Activated CD8-positive, alpha-beta T cell treated with anti-CD3 and anti-CD28 coated beads, Interleukin-2, amount 10 ng/mL, durations not matched to agents 7 days and 5 days (primary cell): Measurements from ENCODE around the gene HEATR9. TPM values are rescaled to one million over a fixed set of nuclear protein-coding genes. Genes with fewer than 3 reads are reported as not detected.
A peak's percentile ranks its signal among the peaks of the same experiment; 100 is the strongest.
"Not testable (repeated sequence)": the region's sequence is repeated elsewhere in the genome, so short reads cannot be mapped to it uniquely, and the experiment has no call there.

Experiments
- ATAC-seq: fragments of 150-1000 bp; cut with Tn5 transposase; one replicate; pipeline ENCODE4 v1.10.0; 2021; ENCODE audit warnings: moderate library complexity
- CTCF ChIA-PET: fragments of 350-600 bp; sonication (Branson Sonifier 250); formaldehyde crosslinking; loops from one replicate; lab custom pipeline; 2021; ENCODE audit warnings: antibody characterized with exemption; lab: Charles Lee
- POLR2A ChIA-PET: fragments of 350-600 bp; sonication (Branson Sonifier 250); formaldehyde crosslinking; loops from one replicate; lab custom pipeline; 2021; ENCODE audit warnings: antibody characterized with exemption; lab: Charles Lee
- DNase-seq: peaks from one replicate; pipeline ENCODE4 v3.0.0-alpha.2; 2020
- H3K27ac Mint-ChIP-seq: one replicate; pipeline ENCODE4 v1.8.0; 2021; ENCODE audit warnings: mild to moderate bottlenecking, mixed read lengths
- H3K27me3 Mint-ChIP-seq: one replicate; pipeline ENCODE4 v1.8.0; 2021; ENCODE audit warnings: low read depth, mixed read lengths
- H3K36me3 Mint-ChIP-seq: one replicate; pipeline ENCODE4 v1.8.0; 2021; ENCODE audit warnings: low read depth, mixed read lengths
- H3K4me1 Mint-ChIP-seq: one replicate; pipeline ENCODE4 v1.8.0; 2021; ENCODE audit warnings: low read depth, mixed read lengths
- H3K4me3 Mint-ChIP-seq: one replicate; pipeline ENCODE4 v1.8.0; 2021; ENCODE audit warnings: mild to moderate bottlenecking, mixed read lengths
- H3K9me3 Mint-ChIP-seq: one replicate; pipeline ENCODE4 v1.8.0; 2022; ENCODE audit warnings: mixed read lengths; ENCODE audit not compliant: insufficient read depth
- total RNA-seq, 2 experiments: library from RNA; stranded (reverse); gene quantifications; one replicate each; pipeline ENCODE4 v1.2.3, GENCODE V29; 2021

Gene HEATR9
- total RNA-seq, 2 experiments from 2014 or later, result 1.1 TPM

DNA sequence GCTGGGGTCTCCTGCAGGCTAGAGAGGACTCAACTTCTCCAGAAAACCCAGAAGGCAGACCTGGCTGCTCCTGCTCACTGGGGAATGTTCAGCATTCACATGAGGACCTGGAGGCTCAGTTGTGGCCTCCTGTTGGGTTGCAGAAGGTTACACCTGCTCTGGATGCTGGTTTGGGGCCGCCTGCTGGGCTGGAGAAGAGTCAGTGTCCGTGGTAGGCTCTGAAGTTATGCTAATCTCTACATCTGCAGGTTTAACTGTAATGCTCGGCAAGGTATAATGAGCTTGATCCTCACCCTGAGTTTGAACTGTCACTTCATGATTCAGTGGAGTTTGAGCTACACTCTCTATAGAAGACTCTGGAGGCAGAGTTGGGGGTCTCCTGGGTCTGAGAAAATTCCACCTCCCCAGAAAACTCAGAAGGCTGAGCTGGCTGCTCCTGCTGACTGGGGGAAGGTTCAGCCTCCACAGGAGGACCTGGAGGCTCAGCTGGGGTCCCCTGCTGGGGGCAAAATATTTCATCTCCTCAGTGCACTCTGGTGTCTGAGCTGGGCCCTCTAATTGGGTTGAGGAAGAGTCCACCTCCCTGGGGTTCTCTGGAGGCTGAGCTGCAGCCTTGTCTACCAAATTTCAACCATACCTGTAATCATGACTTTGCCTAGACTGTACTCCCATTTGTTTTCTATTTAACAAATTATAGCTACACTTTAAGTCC lies 38.4 kb upstream of the HEATR9 start:
- POLR2A ChIA-PET, result interaction anchor here (1.3 to 1.7 kb wide), 2 partner anchors 9 to 27 kb away, joined by 3 to 5 read pairs; partner anchors contain the start of gene CCL5
- Mint-ChIP-seq H3K36me3 (peaks cover 54% of the 10 kb centered on the region), H3K27ac (no peak overlapping the region), H3K4me3 (no peak overlapping the region), H3K27me3 (no peaks in the 10 kb centered on the region), H3K9me3 (no peaks in the 10 kb centered on the region), H3K4me1 (peaks cover 41% of the 10 kb centered on the region)
- DNase-seq (no peak), ATAC-seq (no peak)
- CTCF ChIA-PET, result interaction anchor here (0.7 to 2.1 kb wide), 8 partner anchors 9 to 69 kb away, joined by 3 to 7 read pairs (median 3); partner anchors contain the start of gene CCL5

DNA sequence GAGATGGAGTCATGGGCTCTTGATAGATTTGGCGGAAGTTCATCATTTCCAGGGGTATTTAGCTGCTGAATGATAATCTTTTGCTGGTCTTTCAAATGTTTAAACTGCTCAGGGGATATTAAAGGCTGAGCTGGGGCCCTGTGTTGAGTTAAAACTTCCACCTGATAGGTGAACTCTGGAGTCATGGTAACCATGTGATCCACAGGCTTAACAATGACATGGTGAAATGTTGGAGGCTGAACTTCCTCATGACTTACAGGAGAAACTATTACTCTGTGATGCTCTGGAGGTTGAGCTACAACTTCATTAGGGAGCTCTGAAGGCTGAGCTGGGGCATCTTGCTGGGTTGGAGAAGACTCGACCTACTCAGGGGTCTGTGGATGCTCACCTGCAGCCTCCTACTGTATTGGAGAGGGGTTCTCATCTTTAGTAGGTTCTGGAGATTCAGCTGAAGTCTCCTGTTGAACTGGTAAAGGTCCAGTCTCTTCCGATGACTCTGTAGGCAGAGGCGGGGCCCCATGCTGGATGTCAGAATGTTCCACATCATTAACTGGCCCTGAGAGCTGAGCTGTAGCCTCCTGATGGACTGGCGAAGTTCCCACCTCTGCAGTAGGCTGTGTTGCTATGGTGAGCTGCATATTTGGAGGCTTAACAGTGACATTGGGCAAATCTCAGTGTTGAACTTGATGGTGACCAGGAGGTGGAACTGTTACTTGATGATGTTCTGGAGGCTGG lies 37.7 kb upstream of the HEATR9 start:
- H3K4me3 Mint-ChIP-seq, result no peak overlapping the region
- H3K27me3 Mint-ChIP-seq, result no peaks in the 10 kb centered on the region
- CTCF ChIA-PET, result interaction anchor here (0.7 to 2.1 kb wide), 6 partner anchors 9 to 57 kb away, joined by 3 to 7 read pairs (median 4); partner anchors contain the start of gene CCL5
- DNase-seq (no peak), ATAC-seq (no peak)
- no peak overlapping the region for H3K27ac Mint-ChIP-seq
- H3K36me3 Mint-ChIP-seq, result peaks cover 49% of the 10 kb centered on the region
- no peaks in the 10 kb centered on the region for H3K9me3 Mint-ChIP-seq
- POLR2A ChIA-PET, result interaction anchor here (1.3 to 1.7 kb wide), 2 partner anchors 8 to 26 kb away, joined by 3 to 5 read pairs; partner anchors contain the start of gene CCL5
- H3K4me1 Mint-ChIP-seq, result peaks cover 46% of the 10 kb centered on the region

DNA sequence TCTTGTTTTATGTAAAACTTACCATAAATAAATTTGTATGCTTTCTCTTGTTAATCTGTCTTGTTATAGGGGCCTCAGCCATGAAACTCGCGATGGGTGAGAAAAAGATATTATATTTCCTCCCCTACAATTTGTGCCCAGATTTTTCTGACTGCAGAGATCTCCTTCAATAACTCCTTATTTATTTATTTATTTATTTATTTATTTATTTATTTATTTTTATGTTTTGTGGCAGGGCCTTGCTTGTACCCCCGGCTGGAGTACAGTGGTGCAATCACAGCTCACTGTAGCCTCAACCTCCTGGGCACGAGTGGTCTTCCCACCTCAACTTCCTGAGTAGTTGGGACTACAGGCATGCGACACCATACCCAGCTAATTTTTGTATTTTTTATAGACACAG lies 34.8 kb upstream of the HEATR9 start:
- Mint-ChIP-seq H3K36me3 (peaks cover 37% of the 10 kb centered on the region), H3K4me1 (peaks cover 58% of the 10 kb centered on the region), H3K9me3 (no peaks in the 10 kb centered on the region), H3K27me3 (no peaks in the 10 kb centered on the region), H3K27ac (no peak overlapping the region), H3K4me3 (no peak overlapping the region)
- no peak for ATAC-seq
- CTCF ChIA-PET, result interaction anchor here (1.4 kb wide), 1 partner anchor 12 kb away, joined by 5 read pairs; no protein-coding TSS in a partner anchor
- no peak for DNase-seq
- POLR2A ChIA-PET, result interaction anchor here (1.0 to 9.1 kb wide), 2 partner anchors 12 to 25 kb away, joined by 5 to 121 read pairs; partner anchors contain the start of gene CCL5

DNA sequence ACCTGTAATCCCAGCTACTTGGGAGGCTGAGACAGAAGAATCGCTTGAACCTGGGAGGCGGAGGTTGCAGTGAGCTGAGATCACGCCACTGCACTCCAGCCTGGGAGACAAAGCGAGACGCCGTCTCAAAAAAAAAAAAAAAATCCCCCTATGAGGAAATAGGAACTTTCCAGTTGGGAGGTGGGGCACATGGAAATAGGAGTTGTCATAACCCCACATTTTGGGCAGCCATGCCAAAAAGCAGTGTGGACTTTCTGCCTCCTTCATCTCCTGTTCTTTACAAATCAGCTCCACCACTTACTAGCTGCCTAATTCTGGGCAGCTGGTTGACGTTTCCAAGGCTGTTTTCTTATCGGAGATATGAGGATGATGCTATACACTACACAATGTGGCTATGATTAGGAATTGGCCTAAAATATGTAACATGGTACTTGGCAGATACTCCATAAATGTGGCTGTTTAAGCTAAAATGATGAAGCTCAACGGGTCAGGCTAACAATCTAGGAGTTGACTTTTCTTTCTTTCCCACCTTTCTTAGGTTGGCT lies 33.0 kb upstream of the HEATR9 start:
- Mint-ChIP-seq H3K27me3 (no peaks in the 10 kb centered on the region), H3K4me3 (no peak overlapping the region), H3K27ac (no peak overlapping the region), H3K9me3 (no peaks in the 10 kb centered on the region), H3K4me1 (peaks cover 60% of the 10 kb centered on the region), H3K36me3 (peaks cover 33% of the 10 kb centered on the region)
- DNase-seq (no peak), ATAC-seq (no peak)
- ChIA-PET CTCF (interaction anchor here (1.1 to 2.9 kb wide), 6 partner anchors 9 to 171 kb away, joined by 3 to 11 read pairs (median 4); partner anchors contain the start of gene CCL5), POLR2A (interaction anchor here (1.6 to 9.1 kb wide), 3 partner anchors 9 to 23 kb away, joined by 5 to 121 read pairs (median 6); partner anchors contain the start of gene CCL5)

DNA sequence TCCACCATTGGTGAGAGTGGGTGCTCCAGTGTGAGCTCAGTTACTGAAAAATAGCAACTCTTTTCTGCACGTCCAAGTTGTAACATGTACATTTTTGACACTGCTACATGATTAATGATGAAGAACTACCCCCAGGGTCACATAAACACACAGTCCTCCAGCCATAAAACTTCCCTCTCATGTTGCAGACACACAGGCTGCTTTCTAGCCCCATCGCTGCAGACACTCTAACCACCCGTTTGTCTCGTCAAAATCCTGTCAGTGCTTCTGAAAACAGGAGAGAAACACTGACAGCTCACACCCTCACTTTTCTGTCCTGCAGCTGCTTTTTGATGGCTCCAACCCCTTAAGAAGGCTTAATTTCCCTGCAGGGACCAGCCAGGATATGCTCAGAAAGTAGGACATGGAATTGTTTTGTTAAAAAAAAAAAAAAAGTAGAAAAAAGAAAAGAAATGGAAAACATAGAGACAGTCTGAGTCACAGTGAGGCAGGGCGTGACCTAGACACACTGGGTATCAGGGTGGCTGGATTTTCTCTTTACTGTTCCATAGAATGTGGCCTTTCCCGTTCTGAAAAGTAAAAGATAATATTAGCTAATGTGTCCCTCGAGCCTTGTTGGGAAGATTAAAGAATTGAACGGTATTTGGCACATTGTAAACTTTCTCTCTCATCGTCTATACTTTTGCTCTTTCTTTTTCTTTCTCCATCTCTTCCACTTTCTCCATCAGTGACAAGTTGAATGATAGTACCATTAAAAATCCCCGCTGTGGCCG lies 32.2 kb upstream of the HEATR9 start:
- POLR2A ChIA-PET, result interaction anchor here (0.8 to 9.1 kb wide), 7 partner anchors 9 to 92 kb away, joined by 3 to 121 read pairs (median 4); partner anchors contain the start of genes CCL5, RDM1 and TAF15
- Mint-ChIP-seq H3K36me3 (peaks cover 25% of the 10 kb centered on the region), H3K27me3 (no peaks in the 10 kb centered on the region), H3K4me3 (peak overlapping the region; percentile 43), H3K4me1 (peaks cover 63% of the 10 kb centered on the region), H3K27ac (peak overlapping the region; percentile 77), H3K9me3 (no peaks in the 10 kb centered on the region)
- CTCF ChIA-PET, result interaction anchor here (0.6 to 2.9 kb wide), 9 partner anchors 9 to 172 kb away, joined by 3 to 11 read pairs (median 4); partner anchors contain the start of gene CCL5
- ATAC-seq, result peak; percentile 21
- DNase-seq, result no peak

DNA sequence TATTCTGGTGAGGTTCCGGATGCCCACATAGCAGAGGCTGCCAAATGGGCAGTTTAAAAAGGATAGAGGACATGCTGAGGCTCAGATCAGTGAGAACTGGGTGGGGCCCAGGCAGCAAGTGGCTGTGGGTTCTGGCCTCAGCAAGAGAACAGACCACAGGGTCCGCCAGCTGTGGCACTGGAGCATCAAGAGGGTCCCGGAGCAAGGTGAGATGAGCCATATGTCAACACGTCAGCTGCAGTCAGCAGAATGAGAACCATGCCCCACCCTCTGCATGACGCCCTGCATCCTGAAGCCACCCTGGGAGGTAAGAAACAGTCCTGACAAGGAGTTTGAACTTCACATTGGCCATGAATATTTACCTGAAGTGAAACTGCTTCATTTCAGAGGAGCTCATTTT lies 31.6 kb upstream of the HEATR9 start:
- CTCF ChIA-PET, result interaction anchor here (0.6 to 2.9 kb wide), 7 partner anchors 10 to 51 kb away, joined by 3 to 11 read pairs (median 4); partner anchors contain the start of gene CCL5
- peak overlapping the region; percentile 43 for H3K4me3 Mint-ChIP-seq
- H3K9me3 Mint-ChIP-seq, result no peaks in the 10 kb centered on the region
- H3K27ac Mint-ChIP-seq, result peak overlapping the region; percentile 77
- ATAC-seq (no peak), DNase-seq (peak; percentile 49)
- peaks cover 69% of the 10 kb centered on the region for H3K4me1 Mint-ChIP-seq
- H3K36me3 Mint-ChIP-seq, result peaks cover 22% of the 10 kb centered on the region
- H3K27me3 Mint-ChIP-seq, result no peaks in the 10 kb centered on the region
- POLR2A ChIA-PET, result interaction anchor here (0.8 to 9.1 kb wide), 7 partner anchors 8 to 91 kb away, joined by 3 to 121 read pairs (median 4); partner anchors contain the start of genes CCL5, RDM1 and TAF15

DNA sequence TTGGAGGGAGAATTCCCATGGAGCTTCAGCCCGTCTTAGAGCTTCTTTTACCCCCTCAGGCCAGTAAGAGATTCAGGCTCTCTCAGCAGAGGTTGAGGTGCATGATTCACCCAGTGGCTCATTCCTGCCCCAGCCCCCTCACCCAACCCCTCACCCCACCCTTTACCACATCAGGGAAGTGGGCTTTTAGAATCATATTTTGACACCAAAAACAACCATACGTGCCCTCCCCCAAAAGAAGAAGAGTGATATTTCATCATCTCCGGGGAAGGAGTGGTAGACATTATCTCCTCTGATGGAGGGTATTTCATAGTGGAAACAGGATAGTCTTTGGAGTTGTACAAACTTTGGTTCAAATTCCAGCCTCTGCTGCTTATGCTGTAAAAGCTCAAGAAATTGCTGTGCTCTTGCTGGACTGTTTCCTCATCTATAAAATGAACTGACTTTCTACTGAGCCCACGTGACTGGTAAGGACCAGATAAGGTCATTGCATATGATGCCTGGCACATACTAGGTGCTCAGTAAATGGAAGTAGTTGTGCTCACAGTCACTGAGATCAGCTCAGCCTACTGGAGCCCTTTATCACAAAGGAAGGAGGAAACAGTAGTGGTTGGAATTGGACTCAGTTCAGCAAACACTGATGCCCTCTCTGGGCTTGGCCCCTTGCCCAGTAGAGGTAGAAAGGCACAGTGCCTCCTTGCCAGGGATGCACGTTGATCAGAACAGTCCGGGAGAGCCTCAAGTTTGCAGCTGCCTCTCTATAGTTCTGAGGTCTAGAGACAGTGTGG lies 29.8 kb upstream of the HEATR9 start:
- H3K9me3 Mint-ChIP-seq, result no peaks in the 10 kb centered on the region
- H3K27me3 Mint-ChIP-seq, result no peaks in the 10 kb centered on the region
- H3K4me3 Mint-ChIP-seq, result peak overlapping the region; percentile 43
- peaks cover 21% of the 10 kb centered on the region for H3K36me3 Mint-ChIP-seq
- ChIA-PET CTCF (interaction anchor here (1.2 to 2.2 kb wide), 4 partner anchors 18 to 251 kb away, joined by 3 to 10 read pairs (median 6); partner anchors contain the start of gene CCL5), POLR2A (interaction anchor here (0.9 to 9.1 kb wide), 8 partner anchors 9 to 32 kb away, joined by 3 to 121 read pairs (median 4); partner anchors contain the start of genes CCL5 and RDM1)
- peaks cover 84% of the 10 kb centered on the region for H3K4me1 Mint-ChIP-seq
- peak; percentile 37 for ATAC-seq
- H3K27ac Mint-ChIP-seq, result peak overlapping the region; percentile 77
- DNase-seq, result peak; percentile 78

DNA sequence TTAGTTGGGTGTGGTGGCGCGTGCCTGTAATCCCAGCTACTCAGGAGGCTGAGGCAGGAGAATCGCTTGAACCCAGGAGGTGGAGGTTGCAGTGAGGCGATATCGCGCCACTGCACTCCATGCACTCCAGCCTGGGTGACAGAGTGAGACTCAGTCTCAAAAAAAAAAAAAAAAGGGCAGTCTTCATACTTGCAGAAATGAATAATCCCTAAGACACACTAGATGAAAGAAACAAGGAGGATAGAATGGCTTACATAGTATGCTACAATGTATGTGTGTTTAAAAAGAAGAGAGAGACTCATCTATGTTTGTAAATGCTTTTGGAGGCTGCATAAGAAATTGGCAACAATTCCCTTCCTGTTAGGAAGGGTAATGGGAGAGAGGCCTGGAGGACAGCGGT lies 29.1 kb upstream of the HEATR9 start:
- Mint-ChIP-seq H3K36me3 (peaks cover 17% of the 10 kb centered on the region), H3K4me1 (peaks cover 84% of the 10 kb centered on the region), H3K27ac (peak overlapping the region; percentile 77), H3K4me3 (peak overlapping the region; percentile 43)
- not testable (repeated sequence) for H3K9me3 Mint-ChIP-seq, DNase-seq, ATAC-seq, H3K27me3 Mint-ChIP-seq
- ChIA-PET POLR2A (interaction anchor here (0.9 to 9.1 kb wide), 6 partner anchors 8 to 33 kb away, joined by 3 to 121 read pairs (median 4); partner anchors contain the start of genes CCL5 and RDM1), CTCF (interaction anchor here (1.2 to 2.2 kb wide), 4 partner anchors 18 to 251 kb away, joined by 3 to 10 read pairs (median 6); partner anchors contain the start of gene CCL5)

DNA sequence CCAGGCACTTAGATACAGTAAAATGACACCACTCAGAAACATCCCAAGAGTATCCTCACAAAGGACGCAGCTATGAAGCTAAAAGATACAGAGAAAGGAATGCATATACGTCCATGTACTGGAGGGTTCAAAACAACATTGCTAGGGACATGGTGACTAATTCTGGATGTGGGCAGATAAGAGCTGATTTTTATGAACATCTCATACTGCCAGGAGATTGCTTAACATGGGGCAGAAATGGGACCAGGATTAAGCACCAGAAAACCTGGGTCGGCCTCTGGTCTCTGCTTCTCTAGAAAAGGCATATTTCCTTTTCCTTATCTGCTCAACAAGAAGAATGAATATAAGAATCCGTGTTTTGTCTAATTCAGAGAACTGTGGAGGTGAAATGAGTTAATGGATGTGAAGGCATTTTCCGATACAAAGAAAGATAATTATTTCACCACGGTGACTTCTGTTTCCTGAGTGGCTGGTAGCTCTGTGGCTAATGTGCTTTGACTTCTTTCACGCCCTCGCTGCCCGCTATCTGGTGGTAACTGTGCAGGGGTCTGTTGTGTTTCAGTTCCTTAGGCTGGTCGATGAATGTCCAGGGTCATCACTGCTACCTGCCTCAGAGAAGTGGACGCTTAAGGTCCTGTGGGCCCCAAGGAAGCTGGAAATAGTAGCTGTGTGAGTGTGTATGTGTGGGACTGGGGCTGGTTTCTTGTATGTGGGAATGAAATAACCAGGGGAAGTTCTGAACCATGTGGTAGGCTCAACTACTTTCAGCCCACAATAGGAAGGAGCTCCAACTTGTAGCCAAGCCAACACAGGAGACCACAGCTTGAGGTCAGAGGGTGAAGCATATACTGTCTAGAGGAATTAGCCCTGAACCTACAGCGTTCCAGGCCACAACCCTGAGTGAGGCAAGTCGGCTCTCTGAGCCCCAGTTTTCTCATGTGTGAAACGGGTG lies 27.2 kb upstream of the HEATR9 start:
- Mint-ChIP-seq H3K9me3 (no peaks in the 10 kb centered on the region), H3K4me1 (peaks cover 88% of the 10 kb centered on the region), H3K4me3 (peak overlapping the region; percentile 60), H3K27ac (peak overlapping the region; percentile 95), H3K27me3 (no peaks in the 10 kb centered on the region), H3K36me3 (peaks cover 17% of the 10 kb centered on the region)
- ATAC-seq (peak; percentile 73), DNase-seq (peak; percentile 85)
- ChIA-PET CTCF (interaction anchor here (0.7 to 2.1 kb wide), 11 partner anchors 14 to 253 kb away, joined by 3 to 14 read pairs (median 3); partner anchors contain the start of genes CCL5 and RDM1), POLR2A (interaction anchor here (0.6 to 9.1 kb wide), 5 partner anchors 18 to 550 kb away, joined by 3 to 121 read pairs (median 4); partner anchors contain the start of genes CCL5 and RDM1)
